Adrenal gland (tissue), 5 donors: ENCODE data around the gene CRTC1.

Experiments
- POLR2A ChIP-seq, 2 donors: fragments of 450-650 bp; IDR thresholded peaks; one replicate each; pipeline ENCODE4 v1.6.1; 2017; ENCODE audit warnings: antibody characterized with exemption in 2 of 2, mild to moderate bottlenecking in 2 of 2, moderate library complexity in 1 of 2
- TF ChIP-seq, protein P1 (sequence below), 6 experiments: fragments of 450-650 bp in 4 of 6; fragments of 200-600 bp in 2 of 6; sonication (generic) in 1 of 6; IDR thresholded peaks; 1 replicate in 5 of 6; 2 replicates in 1 of 6; pipeline versions ENCODE4 v1.5.1 to v1.8.0; 2016 to 2021; ENCODE audit warnings: antibody characterized with exemption in 6 of 6, mild to moderate bottlenecking in 2 of 6, moderate library complexity in 1 of 6
- donor health status: DM: no; HTN: no; CAD: no.

DNA sequence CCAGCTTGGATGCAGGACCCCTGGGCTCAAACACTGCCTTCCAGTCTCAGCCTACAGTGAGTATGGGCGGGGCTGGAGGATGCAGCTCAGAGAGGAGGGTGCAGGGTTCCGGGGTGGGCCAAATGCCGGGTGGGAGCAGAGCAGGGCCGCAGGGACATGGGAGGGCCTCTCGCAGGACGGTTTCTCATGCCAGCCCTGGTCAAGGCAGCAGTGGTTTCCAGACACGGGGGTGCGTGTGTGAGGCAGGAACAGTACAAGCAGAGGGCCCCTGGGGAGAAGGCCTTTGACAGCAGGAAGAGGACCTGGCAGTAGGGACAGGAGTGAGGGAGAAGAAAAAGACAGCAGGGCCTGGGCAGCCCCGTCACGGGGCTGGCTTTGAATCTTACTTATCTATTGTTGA, 34.1 kb downstream of the CRTC1 start:
- TF ChIP-seq, protein P1, sequence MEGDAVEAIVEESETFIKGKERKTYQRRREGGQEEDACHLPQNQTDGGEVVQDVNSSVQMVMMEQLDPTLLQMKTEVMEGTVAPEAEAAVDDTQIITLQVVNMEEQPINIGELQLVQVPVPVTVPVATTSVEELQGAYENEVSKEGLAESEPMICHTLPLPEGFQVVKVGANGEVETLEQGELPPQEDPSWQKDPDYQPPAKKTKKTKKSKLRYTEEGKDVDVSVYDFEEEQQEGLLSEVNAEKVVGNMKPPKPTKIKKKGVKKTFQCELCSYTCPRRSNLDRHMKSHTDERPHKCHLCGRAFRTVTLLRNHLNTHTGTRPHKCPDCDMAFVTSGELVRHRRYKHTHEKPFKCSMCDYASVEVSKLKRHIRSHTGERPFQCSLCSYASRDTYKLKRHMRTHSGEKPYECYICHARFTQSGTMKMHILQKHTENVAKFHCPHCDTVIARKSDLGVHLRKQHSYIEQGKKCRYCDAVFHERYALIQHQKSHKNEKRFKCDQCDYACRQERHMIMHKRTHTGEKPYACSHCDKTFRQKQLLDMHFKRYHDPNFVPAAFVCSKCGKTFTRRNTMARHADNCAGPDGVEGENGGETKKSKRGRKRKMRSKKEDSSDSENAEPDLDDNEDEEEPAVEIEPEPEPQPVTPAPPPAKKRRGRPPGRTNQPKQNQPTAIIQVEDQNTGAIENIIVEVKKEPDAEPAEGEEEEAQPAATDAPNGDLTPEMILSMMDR (IDR thresholded peaks at IDR 0.05): no peak
- TF ChIP-seq POLR2A (IDR thresholded peaks at IDR 0.05): no peak
